Measurements from ENCODE around the gene CDH22. TPM values are rescaled to one million over a fixed set of nuclear protein-coding genes. Genes with fewer than 3 reads are reported as not detected.

The CDH22 gene
- total and polyA plus RNA-seq, 11 donors: 0.03 to 0.90 (median 0.48) TPM

- TF ChIP-seq POLR2A (IDR thresholded peaks at IDR 0.05) (no peak), CTCF (IDR thresholded peaks at IDR 0.05) (no peak)
- H3K4me3 ChIP-seq: no peak overlapping the region
- no peaks in the 10 kb centered on the region for H3K36me3 ChIP-seq
- ATAC-seq: peak in 1 of 4 donors; percentile 38
- H3K9me3 ChIP-seq: no peaks in the 10 kb centered on the region
- WGBS, 4 donors: 59 to 71% (median 67%) methylated on average over 7 to 8 of the region's 8 CpGs
- H3K4me1 ChIP-seq: peaks cover 0 to 2% (median 0%) of the 10 kb centered on the region in 12 donors
- intact Hi-C loops (cut with DNase I): loop anchor here in 5 of 10 donors (5.0 to 10.0 kb wide), 4 partner anchors 43 to 165 kb away; partner anchors contain the start of gene SLC12A5 (in 3 of the 5)
- H3K27ac ChIP-seq: no peak overlapping the region
- peaks cover 2 to 35% (median 11%) of the 10 kb centered on the region in 9 donors for H3K27me3 ChIP-seq
- no peak for DNase-seq
Measured at GRCh38 chr20:46179862-46180261, 128.4 kb downstream of the CDH22 start.

GRCh38 chr20:46178891-46179290 lies 129.4 kb downstream of the CDH22 start:
- Histone ChIP-seq H3K36me3 (no peaks in the 10 kb centered on the region), H3K4me3 (no peak overlapping the region), H3K27ac (no peak overlapping the region), H3K4me1 (peaks cover 0 to 9% (median 0%) of the 10 kb centered on the region in 12 donors), H3K27me3 (peaks cover 11 to 42% (median 19%) of the 10 kb centered on the region in 9 donors), H3K9me3 (no peaks in the 10 kb centered on the region)
- DNase-seq: no peak
- WGBS, 4 donors: 67 to 73% (median 68%) methylated on average over 7 to 8 of the region's 8 CpGs
- ATAC-seq: no peak
- TF ChIP-seq POLR2A (IDR thresholded peaks at IDR 0.05): no peak
- no peak for TF ChIP-seq CTCF (IDR thresholded peaks at IDR 0.05)
- intact Hi-C loops (cut with DNase I): loop anchor here in 5 of 10 donors (5.0 to 10.0 kb wide), 4 partner anchors 42 to 164 kb away; partner anchors contain the start of gene SLC12A5 (in 3 of the 5)

- Histone ChIP-seq H3K4me1 (peaks cover 0 to 9% (median 0%) of the 10 kb centered on the region in 12 donors), H3K27ac (no peak overlapping the region), H3K9me3 (no peaks in the 10 kb centered on the region), H3K36me3 (no peaks in the 10 kb centered on the region), H3K27me3 (peaks cover 14 to 48% (median 29%) of the 10 kb centered on the region in 9 donors), H3K4me3 (no peak overlapping the region)
- intact Hi-C loops (cut with DNase I): loop anchor here in 5 of 10 donors (5.0 to 10.0 kb wide), 4 partner anchors 40 to 163 kb away; partner anchors contain the start of gene SLC12A5 (in 3 of the 5)
- WGBS, 4 donors: 75 to 89% (median 83%) methylated on average over 15 of the region's 15 CpGs
- DNase-seq (no peak), ATAC-seq (no peak)
- no peak for TF ChIP-seq CTCF (IDR thresholded peaks at IDR 0.05)
- TF ChIP-seq POLR2A (IDR thresholded peaks at IDR 0.05): no peak
Measured at GRCh38 chr20:46177768-46178167, 130.5 kb downstream of the CDH22 start.

GRCh38 chr20:46176739-46177378 lies 131.4 kb downstream of the CDH22 start:
- TF ChIP-seq POLR2A (IDR thresholded peaks at IDR 0.05) (no peak), CTCF (IDR thresholded peaks at IDR 0.05) (no peak)
- 80 to 85% (median 83%) methylated on average over 13 of the region's 13 CpGs for WGBS, 4 donors
- peaks cover 0 to 9% (median 0%) of the 10 kb centered on the region in 12 donors for H3K4me1 ChIP-seq
- H3K4me3 ChIP-seq: no peak overlapping the region
- H3K27me3 ChIP-seq: peaks cover 18 to 51% (median 34%) of the 10 kb centered on the region in 9 donors
- ATAC-seq (no peak), DNase-seq (no peak)
- H3K27ac ChIP-seq: no peak overlapping the region
- no peaks in the 10 kb centered on the region for H3K36me3 ChIP-seq
- H3K9me3 ChIP-seq: no peaks in the 10 kb centered on the region
- intact Hi-C loops (cut with DNase I): loop anchor here in 5 of 10 donors (5.0 to 10.0 kb wide), 4 partner anchors 40 to 162 kb away; partner anchors contain the start of gene SLC12A5 (in 3 of the 5)
